ENCODE data around the gene EXO1. TPM values are rescaled to one million over a fixed set of nuclear protein-coding genes. Genes with fewer than 3 reads are reported as not detected.

Gene EXO1
- total RNA-seq, 1 experiment from 2014 or later = 36.5 TPM

DNA sequence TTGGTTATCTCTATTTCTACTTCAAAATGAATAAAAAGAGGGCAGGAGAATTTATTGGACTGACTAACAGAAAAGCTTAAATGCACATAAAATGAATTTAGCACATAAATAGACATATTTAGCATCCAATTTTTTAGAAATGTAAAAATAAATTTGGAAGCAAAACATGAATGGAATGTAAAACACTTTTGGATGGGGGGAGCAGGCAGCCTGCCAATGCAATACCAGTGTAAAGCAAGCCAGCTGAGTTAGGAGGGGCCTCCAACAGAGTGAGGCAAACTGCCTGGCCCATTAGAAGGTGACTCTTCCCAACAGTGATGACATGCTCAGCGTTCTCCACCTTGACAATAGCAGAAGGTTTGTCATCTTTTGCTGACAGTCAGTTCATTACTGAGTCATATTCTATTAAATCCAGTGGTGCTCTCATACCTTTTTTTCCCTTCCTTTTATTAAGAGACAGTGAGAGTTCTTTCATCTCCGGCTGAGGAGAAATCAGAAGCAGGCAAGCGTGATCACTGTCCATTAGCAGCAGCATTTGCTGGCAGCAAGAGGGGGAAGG, 19.5 kb upstream of the EXO1 start:
- Mint-ChIP-seq H3K9me3 (no peaks in the 10 kb centered on the region), H3K4me1 (0 out of 2 replicates have a peak, but pooled peaks cover 2% of the 10 kb centered on the region), H3K36me3 (no peaks in the 10 kb centered on the region), H3K27me3 (ENCODE audit: low read depth) (no peaks in the 10 kb centered on the region), H3K4me3 (no peak overlapping the region), H3K27ac (no peak overlapping the region)
- TF ChIP-seq, protein P1, sequence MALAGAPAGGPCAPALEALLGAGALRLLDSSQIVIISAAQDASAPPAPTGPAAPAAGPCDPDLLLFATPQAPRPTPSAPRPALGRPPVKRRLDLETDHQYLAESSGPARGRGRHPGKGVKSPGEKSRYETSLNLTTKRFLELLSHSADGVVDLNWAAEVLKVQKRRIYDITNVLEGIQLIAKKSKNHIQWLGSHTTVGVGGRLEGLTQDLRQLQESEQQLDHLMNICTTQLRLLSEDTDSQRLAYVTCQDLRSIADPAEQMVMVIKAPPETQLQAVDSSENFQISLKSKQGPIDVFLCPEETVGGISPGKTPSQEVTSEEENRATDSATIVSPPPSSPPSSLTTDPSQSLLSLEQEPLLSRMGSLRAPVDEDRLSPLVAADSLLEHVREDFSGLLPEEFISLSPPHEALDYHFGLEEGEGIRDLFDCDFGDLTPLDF (CRISPR knock-in tag; IDR thresholded peaks at IDR 0.05) = no peak
- TF ChIP-seq OVOL2 (CRISPR knock-in tag; IDR thresholded peaks at IDR 0.05; ENCODE audit: borderline replicate concordance) = no peak
- ChIA-PET POLR2A (no interaction called here), CTCF (interaction anchor here (0.6 kb wide), 1 partner anchor 1786 kb away, joined by 3 read pairs; no protein-coding TSS in a partner anchor)
- DNase-seq (ENCODE audit: low spot score) (no peak), ATAC-seq (peak; percentile 60)

DNA sequence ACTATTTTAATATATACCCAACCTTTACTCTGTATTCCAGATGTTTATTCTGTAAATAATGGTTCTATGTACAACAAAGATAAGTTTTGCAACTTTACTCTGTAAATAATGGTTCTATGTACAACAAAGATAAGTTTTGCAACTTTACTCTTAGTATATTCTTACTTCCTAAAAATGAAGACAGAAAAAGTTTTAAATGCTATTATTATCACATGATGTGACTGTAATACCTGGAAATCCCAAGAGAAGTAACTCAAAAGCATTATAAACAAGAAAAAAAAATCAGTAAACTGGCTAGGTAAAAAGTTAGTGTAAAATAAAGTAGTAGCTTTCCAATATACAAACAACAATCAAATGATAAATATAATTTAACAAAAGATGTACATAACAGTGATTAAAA, 18.5 kb upstream of the EXO1 start:
- H3K27me3 Mint-ChIP-seq (ENCODE audit: low read depth) = no peaks in the 10 kb centered on the region
- DNase-seq (ENCODE audit: low spot score) = no peak
- CTCF ChIA-PET = interaction anchor here (0.6 kb wide), 1 partner anchor 1786 kb away, joined by 3 read pairs; no protein-coding TSS in a partner anchor
- H3K27ac Mint-ChIP-seq = no peak overlapping the region
- ATAC-seq = no peak
- H3K4me1 Mint-ChIP-seq = 0 out of 2 replicates have a peak, but pooled peaks cover 2% of the 10 kb centered on the region
- POLR2A ChIA-PET = no interaction called here
- H3K4me3 Mint-ChIP-seq = no peak overlapping the region
- H3K9me3 Mint-ChIP-seq = no peaks in the 10 kb centered on the region
- H3K36me3 Mint-ChIP-seq = no peaks in the 10 kb centered on the region
- TF ChIP-seq IRF2 (CRISPR knock-in tag; IDR thresholded peaks at IDR 0.05; ENCODE audit: borderline replicate concordance, low read depth) (no peak), ZNF671 (CRISPR knock-in tag; IDR thresholded peaks at IDR 0.05) (no peak), FOXJ3 (CRISPR knock-in tag; IDR thresholded peaks at IDR 0.05; ENCODE audit: borderline replicate concordance) (no peak), ZNF416 (CRISPR knock-in tag; IDR thresholded peaks at IDR 0.05) (no peak), JUN (CRISPR knock-in tag; IDR thresholded peaks at IDR 0.05) (no peak), ELF4 (CRISPR knock-in tag; IDR thresholded peaks at IDR 0.05; ENCODE audit: low read depth) (no peak), GTF2I (CRISPR knock-in tag; conservative IDR thresholded peaks at IDR 0.05) (no peak), FOXP1 (CRISPR knock-in tag; IDR thresholded peaks at IDR 0.05; ENCODE audit: borderline replicate concordance) (no peak)
- TF ChIP-seq, protein P2, sequence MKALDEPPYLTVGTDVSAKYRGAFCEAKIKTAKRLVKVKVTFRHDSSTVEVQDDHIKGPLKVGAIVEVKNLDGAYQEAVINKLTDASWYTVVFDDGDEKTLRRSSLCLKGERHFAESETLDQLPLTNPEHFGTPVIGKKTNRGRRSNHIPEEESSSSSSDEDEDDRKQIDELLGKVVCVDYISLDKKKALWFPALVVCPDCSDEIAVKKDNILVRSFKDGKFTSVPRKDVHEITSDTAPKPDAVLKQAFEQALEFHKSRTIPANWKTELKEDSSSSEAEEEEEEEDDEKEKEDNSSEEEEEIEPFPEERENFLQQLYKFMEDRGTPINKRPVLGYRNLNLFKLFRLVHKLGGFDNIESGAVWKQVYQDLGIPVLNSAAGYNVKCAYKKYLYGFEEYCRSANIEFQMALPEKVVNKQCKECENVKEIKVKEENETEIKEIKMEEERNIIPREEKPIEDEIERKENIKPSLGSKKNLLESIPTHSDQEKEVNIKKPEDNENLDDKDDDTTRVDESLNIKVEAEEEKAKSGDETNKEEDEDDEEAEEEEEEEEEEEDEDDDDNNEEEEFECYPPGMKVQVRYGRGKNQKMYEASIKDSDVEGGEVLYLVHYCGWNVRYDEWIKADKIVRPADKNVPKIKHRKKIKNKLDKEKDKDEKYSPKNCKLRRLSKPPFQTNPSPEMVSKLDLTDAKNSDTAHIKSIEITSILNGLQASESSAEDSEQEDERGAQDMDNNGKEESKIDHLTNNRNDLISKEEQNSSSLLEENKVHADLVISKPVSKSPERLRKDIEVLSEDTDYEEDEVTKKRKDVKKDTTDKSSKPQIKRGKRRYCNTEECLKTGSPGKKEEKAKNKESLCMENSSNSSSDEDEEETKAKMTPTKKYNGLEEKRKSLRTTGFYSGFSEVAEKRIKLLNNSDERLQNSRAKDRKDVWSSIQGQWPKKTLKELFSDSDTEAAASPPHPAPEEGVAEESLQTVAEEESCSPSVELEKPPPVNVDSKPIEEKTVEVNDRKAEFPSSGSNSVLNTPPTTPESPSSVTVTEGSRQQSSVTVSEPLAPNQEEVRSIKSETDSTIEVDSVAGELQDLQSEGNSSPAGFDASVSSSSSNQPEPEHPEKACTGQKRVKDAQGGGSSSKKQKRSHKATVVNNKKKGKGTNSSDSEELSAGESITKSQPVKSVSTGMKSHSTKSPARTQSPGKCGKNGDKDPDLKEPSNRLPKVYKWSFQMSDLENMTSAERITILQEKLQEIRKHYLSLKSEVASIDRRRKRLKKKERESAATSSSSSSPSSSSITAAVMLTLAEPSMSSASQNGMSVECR (CRISPR knock-in tag; IDR thresholded peaks at IDR 0.05; ENCODE audit: borderline replicate concordance) = no peak
- TF ChIP-seq, protein P3, sequence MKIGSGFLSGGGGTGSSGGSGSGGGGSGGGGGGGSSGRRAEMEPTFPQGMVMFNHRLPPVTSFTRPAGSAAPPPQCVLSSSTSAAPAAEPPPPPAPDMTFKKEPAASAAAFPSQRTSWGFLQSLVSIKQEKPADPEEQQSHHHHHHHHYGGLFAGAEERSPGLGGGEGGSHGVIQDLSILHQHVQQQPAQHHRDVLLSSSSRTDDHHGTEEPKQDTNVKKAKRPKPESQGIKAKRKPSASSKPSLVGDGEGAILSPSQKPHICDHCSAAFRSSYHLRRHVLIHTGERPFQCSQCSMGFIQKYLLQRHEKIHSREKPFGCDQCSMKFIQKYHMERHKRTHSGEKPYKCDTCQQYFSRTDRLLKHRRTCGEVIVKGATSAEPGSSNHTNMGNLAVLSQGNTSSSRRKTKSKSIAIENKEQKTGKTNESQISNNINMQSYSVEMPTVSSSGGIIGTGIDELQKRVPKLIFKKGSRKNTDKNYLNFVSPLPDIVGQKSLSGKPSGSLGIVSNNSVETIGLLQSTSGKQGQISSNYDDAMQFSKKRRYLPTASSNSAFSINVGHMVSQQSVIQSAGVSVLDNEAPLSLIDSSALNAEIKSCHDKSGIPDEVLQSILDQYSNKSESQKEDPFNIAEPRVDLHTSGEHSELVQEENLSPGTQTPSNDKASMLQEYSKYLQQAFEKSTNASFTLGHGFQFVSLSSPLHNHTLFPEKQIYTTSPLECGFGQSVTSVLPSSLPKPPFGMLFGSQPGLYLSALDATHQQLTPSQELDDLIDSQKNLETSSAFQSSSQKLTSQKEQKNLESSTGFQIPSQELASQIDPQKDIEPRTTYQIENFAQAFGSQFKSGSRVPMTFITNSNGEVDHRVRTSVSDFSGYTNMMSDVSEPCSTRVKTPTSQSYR (CRISPR knock-in tag; IDR thresholded peaks at IDR 0.05) = no peak
- TF ChIP-seq, protein P4, sequence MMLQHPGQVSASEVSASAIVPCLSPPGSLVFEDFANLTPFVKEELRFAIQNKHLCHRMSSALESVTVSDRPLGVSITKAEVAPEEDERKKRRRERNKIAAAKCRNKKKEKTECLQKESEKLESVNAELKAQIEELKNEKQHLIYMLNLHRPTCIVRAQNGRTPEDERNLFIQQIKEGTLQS (CRISPR knock-in tag; conservative IDR thresholded peaks at IDR 0.05) = no peak
- TF ChIP-seq, protein P5, sequence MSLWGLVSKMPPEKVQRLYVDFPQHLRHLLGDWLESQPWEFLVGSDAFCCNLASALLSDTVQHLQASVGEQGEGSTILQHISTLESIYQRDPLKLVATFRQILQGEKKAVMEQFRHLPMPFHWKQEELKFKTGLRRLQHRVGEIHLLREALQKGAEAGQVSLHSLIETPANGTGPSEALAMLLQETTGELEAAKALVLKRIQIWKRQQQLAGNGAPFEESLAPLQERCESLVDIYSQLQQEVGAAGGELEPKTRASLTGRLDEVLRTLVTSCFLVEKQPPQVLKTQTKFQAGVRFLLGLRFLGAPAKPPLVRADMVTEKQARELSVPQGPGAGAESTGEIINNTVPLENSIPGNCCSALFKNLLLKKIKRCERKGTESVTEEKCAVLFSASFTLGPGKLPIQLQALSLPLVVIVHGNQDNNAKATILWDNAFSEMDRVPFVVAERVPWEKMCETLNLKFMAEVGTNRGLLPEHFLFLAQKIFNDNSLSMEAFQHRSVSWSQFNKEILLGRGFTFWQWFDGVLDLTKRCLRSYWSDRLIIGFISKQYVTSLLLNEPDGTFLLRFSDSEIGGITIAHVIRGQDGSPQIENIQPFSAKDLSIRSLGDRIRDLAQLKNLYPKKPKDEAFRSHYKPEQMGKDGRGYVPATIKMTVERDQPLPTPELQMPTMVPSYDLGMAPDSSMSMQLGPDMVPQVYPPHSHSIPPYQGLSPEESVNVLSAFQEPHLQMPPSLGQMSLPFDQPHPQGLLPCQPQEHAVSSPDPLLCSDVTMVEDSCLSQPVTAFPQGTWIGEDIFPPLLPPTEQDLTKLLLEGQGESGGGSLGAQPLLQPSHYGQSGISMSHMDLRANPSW (CRISPR knock-in tag; conservative IDR thresholded peaks at IDR 0.05; ENCODE audit: low read depth) = no peak
- TF ChIP-seq, protein P6, sequence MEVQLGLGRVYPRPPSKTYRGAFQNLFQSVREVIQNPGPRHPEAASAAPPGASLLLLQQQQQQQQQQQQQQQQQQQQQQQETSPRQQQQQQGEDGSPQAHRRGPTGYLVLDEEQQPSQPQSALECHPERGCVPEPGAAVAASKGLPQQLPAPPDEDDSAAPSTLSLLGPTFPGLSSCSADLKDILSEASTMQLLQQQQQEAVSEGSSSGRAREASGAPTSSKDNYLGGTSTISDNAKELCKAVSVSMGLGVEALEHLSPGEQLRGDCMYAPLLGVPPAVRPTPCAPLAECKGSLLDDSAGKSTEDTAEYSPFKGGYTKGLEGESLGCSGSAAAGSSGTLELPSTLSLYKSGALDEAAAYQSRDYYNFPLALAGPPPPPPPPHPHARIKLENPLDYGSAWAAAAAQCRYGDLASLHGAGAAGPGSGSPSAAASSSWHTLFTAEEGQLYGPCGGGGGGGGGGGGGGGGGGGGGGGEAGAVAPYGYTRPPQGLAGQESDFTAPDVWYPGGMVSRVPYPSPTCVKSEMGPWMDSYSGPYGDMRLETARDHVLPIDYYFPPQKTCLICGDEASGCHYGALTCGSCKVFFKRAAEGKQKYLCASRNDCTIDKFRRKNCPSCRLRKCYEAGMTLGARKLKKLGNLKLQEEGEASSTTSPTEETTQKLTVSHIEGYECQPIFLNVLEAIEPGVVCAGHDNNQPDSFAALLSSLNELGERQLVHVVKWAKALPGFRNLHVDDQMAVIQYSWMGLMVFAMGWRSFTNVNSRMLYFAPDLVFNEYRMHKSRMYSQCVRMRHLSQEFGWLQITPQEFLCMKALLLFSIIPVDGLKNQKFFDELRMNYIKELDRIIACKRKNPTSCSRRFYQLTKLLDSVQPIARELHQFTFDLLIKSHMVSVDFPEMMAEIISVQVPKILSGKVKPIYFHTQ (CRISPR knock-in tag; IDR thresholded peaks at IDR 0.05) = no peak
- TF ChIP-seq, protein P7, sequence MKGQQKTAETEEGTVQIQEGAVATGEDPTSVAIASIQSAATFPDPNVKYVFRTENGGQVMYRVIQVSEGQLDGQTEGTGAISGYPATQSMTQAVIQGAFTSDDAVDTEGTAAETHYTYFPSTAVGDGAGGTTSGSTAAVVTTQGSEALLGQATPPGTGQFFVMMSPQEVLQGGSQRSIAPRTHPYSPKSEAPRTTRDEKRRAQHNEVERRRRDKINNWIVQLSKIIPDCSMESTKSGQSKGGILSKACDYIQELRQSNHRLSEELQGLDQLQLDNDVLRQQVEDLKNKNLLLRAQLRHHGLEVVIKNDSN (CRISPR knock-in tag; IDR thresholded peaks at IDR 0.05) = no peak
- TF ChIP-seq, protein P8, sequence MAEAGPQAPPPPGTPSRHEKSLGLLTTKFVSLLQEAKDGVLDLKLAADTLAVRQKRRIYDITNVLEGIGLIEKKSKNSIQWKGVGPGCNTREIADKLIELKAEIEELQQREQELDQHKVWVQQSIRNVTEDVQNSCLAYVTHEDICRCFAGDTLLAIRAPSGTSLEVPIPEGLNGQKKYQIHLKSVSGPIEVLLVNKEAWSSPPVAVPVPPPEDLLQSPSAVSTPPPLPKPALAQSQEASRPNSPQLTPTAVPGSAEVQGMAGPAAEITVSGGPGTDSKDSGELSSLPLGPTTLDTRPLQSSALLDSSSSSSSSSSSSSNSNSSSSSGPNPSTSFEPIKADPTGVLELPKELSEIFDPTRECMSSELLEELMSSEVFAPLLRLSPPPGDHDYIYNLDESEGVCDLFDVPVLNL (CRISPR knock-in tag; IDR thresholded peaks at IDR 0.05; ENCODE audit: borderline replicate concordance, low read depth) = no peak
